CD14-positive monocyte (primary cell): Measurements from ENCODE around the gene PEX16. TPM values are rescaled to one million over a fixed set of nuclear protein-coding genes. Genes with fewer than 3 reads are reported as not detected.

ENCODE experiments used
- DNase-seq, 3 donors: peaks; one replicate each; pipeline ENCODE4 v3.0.0-alpha.2; 2011 to 2022
- H2AFZ ChIP-seq: 2 replicates; pipeline ENCODE4 v1.6.0; 2012; ENCODE audit warnings: mild to moderate bottlenecking, low read depth, low read length, inconsistent platforms; ENCODE audit not compliant: insufficient read depth, poor library complexity, severe bottlenecking
- H3K27ac ChIP-seq, 2 donors: 1 replicate in 1 of 2; 2 replicates in 1 of 2; pipeline ENCODE4 v1.5.1; 2012 to 2013; ENCODE audit warnings: low read length in 2 of 2, control low read depth in 1 of 2, inconsistent platforms in 1 of 2, low read depth in 1 of 2, mild to moderate bottlenecking in 1 of 2
- H3K27me3 ChIP-seq, 2 donors: one replicate each; pipeline versions ENCODE4 v1.6.0 to v1.6.1; 2011 to 2013; ENCODE audit warnings: low read length in 2 of 2; ENCODE audit not compliant: control insufficient read depth in 2 of 2, insufficient read depth in 2 of 2
- H3K36me3 ChIP-seq, 2 donors: replicated peaks in 1 of 2; 1 replicate in 1 of 2; 2 replicates in 1 of 2; pipeline versions ENCODE4 v1.5.1 to v1.6.1; 2012 to 2013; ENCODE audit warnings: low read length in 2 of 2, control low read depth in 1 of 2, inconsistent platforms in 1 of 2, mild to moderate bottlenecking in 1 of 2; ENCODE audit not compliant: insufficient read depth in 2 of 2, control insufficient read depth in 1 of 2
- H3K4me1 ChIP-seq, 2 donors: 1 replicate in 1 of 2; 2 replicates in 1 of 2; pipeline versions ENCODE4 v1.5.1 to v1.6.1; 2012 to 2013; ENCODE audit warnings: low read length in 2 of 2, control low read depth in 1 of 2, inconsistent platforms in 1 of 2, mild to moderate bottlenecking in 1 of 2, moderate library complexity in 1 of 2; ENCODE audit not compliant: insufficient read depth in 2 of 2, control insufficient read depth in 1 of 2
- H3K4me2 ChIP-seq: replicated peaks from 2 replicates; pipeline ENCODE3; 2012; ENCODE audit warnings: low read length, moderate library complexity, mild to moderate bottlenecking; ENCODE audit not compliant: poor library complexity, severe bottlenecking; ENCODE audit errors: extremely low read depth
- H3K4me3 ChIP-seq, 3 experiments: fragments of 200-600 bp in 1 of 3; sonication (generic) in 1 of 3; replicated peaks in 1 of 3; 1 replicate in 2 of 3; 2 replicates in 1 of 3; pipeline ENCODE4 v1.5.1; 2011 to 2013; ENCODE audit warnings: low read length in 3 of 3, mild to moderate bottlenecking in 3 of 3, control low read depth in 2 of 3, low read depth in 2 of 3, inconsistent platforms in 1 of 3, moderate library complexity in 1 of 3
- H3K79me2 ChIP-seq: 2 replicates; pipeline ENCODE4 v1.6.0; 2012; ENCODE audit warnings: mild to moderate bottlenecking, control low read depth, inconsistent platforms, low read length, moderate library complexity; ENCODE audit not compliant: insufficient read depth
- H3K9ac ChIP-seq: 2 replicates; pipeline ENCODE4 v1.6.0; 2017; ENCODE audit warnings: low read length, mild to moderate bottlenecking; ENCODE audit not compliant: insufficient read depth, poor library complexity, severe bottlenecking
- H3K9me3 ChIP-seq, 2 donors: replicated peaks in 1 of 2; 1 replicate in 1 of 2; 2 replicates in 1 of 2; pipeline versions ENCODE4 v1.5.1 to v1.6.1; 2012 to 2013; ENCODE audit warnings: low read length in 2 of 2, control low read depth in 1 of 2; ENCODE audit not compliant: control insufficient read depth in 1 of 2, insufficient read depth in 1 of 2
- H4K20me1 ChIP-seq: 2 replicates; pipeline ENCODE4 v1.6.0; 2012; ENCODE audit warnings: mild to moderate bottlenecking, low read length, control low read depth, moderate library complexity; ENCODE audit not compliant: insufficient read depth
- H3K27ac Mint-ChIP-seq, 7 donors: one replicate each; pipeline ENCODE4 v1.8.0; 2020; ENCODE audit warnings: mild to moderate bottlenecking in 7 of 7, mixed read lengths in 7 of 7, moderate library complexity in 6 of 7, inconsistent platforms in 2 of 7
- H3K27me3 Mint-ChIP-seq, 3 donors: one replicate each; pipeline ENCODE4 v1.8.0; 2021 to 2022; ENCODE audit warnings: low read depth in 3 of 3, mild to moderate bottlenecking in 3 of 3, mixed read lengths in 3 of 3, moderate library complexity in 3 of 3, inconsistent platforms in 1 of 3
- H3K36me3 Mint-ChIP-seq, 2 donors: one replicate each; pipeline ENCODE4 v1.8.0; 2020; ENCODE audit warnings: mixed read lengths in 2 of 2, inconsistent platforms in 1 of 2, mild to moderate bottlenecking in 1 of 2
- H3K4me1 Mint-ChIP-seq: one replicate; pipeline ENCODE4 v1.8.0; 2020; ENCODE audit warnings: mild to moderate bottlenecking, mixed read lengths
- H3K4me3 Mint-ChIP-seq, 2 donors: one replicate each; pipeline ENCODE4 v1.8.0; 2020; ENCODE audit warnings: mild to moderate bottlenecking in 2 of 2, mixed read lengths in 2 of 2, moderate library complexity in 1 of 2
- H3K9me3 Mint-ChIP-seq, 7 donors: one replicate each; pipeline ENCODE4 v1.8.0; 2020 to 2022; ENCODE audit warnings: mixed read lengths in 7 of 7, mild to moderate bottlenecking in 6 of 7, moderate library complexity in 6 of 7, inconsistent platforms in 2 of 7
- CTCF ChIP-seq: fragments of 200-600 bp; IDR thresholded peaks from one replicate; pipeline ENCODE4 v1.8.0; 2022; ENCODE audit warnings: antibody characterized with exemption, mild to moderate bottlenecking
- WGBS: methylation state at CpG from one replicate; pipeline ENCODE4 v1.1.5; 2013; ENCODE audit warnings: missing lambda C conversion rate; ENCODE audit not compliant: insufficient coverage; 5-methylcytosine and 5-hydroxymethylcytosine counted together
- intact Hi-C, 2 donors: fragments of 100-400 bp; cut with micrococcal nuclease; formaldehyde crosslinking; loops; one replicate each; pipeline versions ENCODE4 v1.15.0 to v1.15.1; 2023
- polyA plus RNA-seq, 3 donors: library from polyadenylated mRNA; depleted of rRNA in 1 of 3; unstranded in 2 of 3; stranded (reverse) in 1 of 3; fragments of 300-500 nt in 2 of 3; fragments of >200 nt in 1 of 3; fragmentation: Illumina TruSeq in 2 of 3; gene quantifications; 1 replicate in 2 of 3; 2 replicates in 1 of 3; pipeline ENCODE4 v1.2.3, GENCODE V29; 2012 to 2021

Gene PEX16
- polyA plus RNA-seq, 3 donors = 33.8 to 46.1 (median 35.1) TPM

DNA sequence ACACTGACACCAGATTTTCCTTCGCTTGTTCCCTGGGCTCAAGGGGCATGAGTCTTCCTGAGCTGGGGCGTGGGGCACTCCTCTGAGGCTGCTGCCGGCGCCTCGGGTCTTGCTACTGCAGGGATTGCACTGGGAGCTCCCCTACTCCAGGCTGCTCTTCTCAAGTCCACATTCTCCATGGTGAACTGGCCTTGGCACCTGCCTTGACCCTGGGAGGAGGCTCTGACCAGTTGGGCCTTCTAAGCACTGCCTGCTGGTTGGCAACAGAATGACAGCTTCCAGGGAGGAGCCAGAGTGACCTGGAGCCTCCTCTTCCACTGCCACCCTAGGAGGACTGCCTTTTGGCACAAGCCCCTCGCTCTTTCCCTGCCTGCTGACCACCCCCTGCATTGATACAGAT is 20.1 kb downstream of the PEX16 start:
- Histone ChIP-seq H3K9ac (no peak overlapping the region), H3K27me3 (peaks cover 24 to 60% of the 10 kb centered on the region in 2 donors), H3K27ac (no peak overlapping the region), H3K4me2 (no peak overlapping the region), H3K79me2 (no peaks in the 10 kb centered on the region), H3K4me3 (no peak overlapping the region), H3K9me3 (peaks cover 4 to 23% of the 10 kb centered on the region in 2 donors), H3K36me3 (no peaks in the 10 kb centered on the region), H2AFZ (no peak overlapping the region), H4K20me1 (no peaks in the 10 kb centered on the region), H3K4me1 (peaks cover 11 to 15% of the 10 kb centered on the region in 2 donors)
- peak overlapping the region in 1 of 2 donors; percentile 53 for H3K4me3 Mint-ChIP-seq
- H3K27ac Mint-ChIP-seq = no peak overlapping the region
- intact Hi-C loops = no loop called here
- peaks cover 55 to 83% (median 64%) of the 10 kb centered on the region in 3 donors for H3K27me3 Mint-ChIP-seq
- H3K36me3 Mint-ChIP-seq = peaks cover 3 to 4% of the 10 kb centered on the region in 2 donors
- peaks cover 7% of the 10 kb centered on the region for H3K4me1 Mint-ChIP-seq
- no peak for TF ChIP-seq CTCF
- WGBS = 89% methylated on average over 5 of the region's 6 CpGs
- peaks cover 0 to 11% (median 5%) of the 10 kb centered on the region in 7 donors for H3K9me3 Mint-ChIP-seq
- no peak for DNase-seq

GRCh38 chr11:45896422-45896984 is 21.2 kb downstream of the PEX16 start:
- peaks cover 24 to 56% of the 10 kb centered on the region in 2 donors for H3K27me3 ChIP-seq
- WGBS = 29% methylated on average over 16 of the region's 19 CpGs

More at GRCh38 chr11:45896422-45896984, 21.2 kb downstream of the PEX16 start:
- H3K4me3 Mint-ChIP-seq = no peak overlapping the region
- H3K4me1 Mint-ChIP-seq = peaks cover 7% of the 10 kb centered on the region
- DNase-seq = no peak
- intact Hi-C loops = no loop called here
- H3K4me2 ChIP-seq = no peak overlapping the region
- no peak overlapping the region for H3K9ac ChIP-seq
- no peak overlapping the region for H3K27ac Mint-ChIP-seq
- no peaks in the 10 kb centered on the region for H3K36me3 ChIP-seq
- no peak overlapping the region for H3K4me3 ChIP-seq
- peaks cover 0 to 11% (median 5%) of the 10 kb centered on the region in 7 donors for H3K9me3 Mint-ChIP-seq
- peaks cover 48 to 72% (median 55%) of the 10 kb centered on the region in 3 donors for H3K27me3 Mint-ChIP-seq
- no peak overlapping the region for H3K27ac ChIP-seq
- H3K9me3 ChIP-seq = peaks cover 4 to 22% of the 10 kb centered on the region in 2 donors
- H2AFZ ChIP-seq = no peak overlapping the region
- TF ChIP-seq CTCF = no peak
- no peaks in the 10 kb centered on the region for H3K79me2 ChIP-seq
- no peaks in the 10 kb centered on the region for H4K20me1 ChIP-seq
- peaks cover 3 to 4% of the 10 kb centered on the region in 2 donors for H3K36me3 Mint-ChIP-seq
- H3K4me1 ChIP-seq = peaks cover 11 to 15% of the 10 kb centered on the region in 2 donors
